Duodenal mucosa (tissue), 2 donors: ENCODE results near the gene LIX1.
"Not testable (repeated sequence)": the region's sequence is repeated elsewhere in the genome, so short reads cannot be mapped to it uniquely, and the experiment has no call there.

Experiments used
- H3K27ac ChIP-seq: one replicate; pipeline ENCODE4 v1.7.0; 2013; ENCODE audit warnings: low read depth, low read length
- H3K27me3 ChIP-seq, 2 donors: one replicate each; pipeline ENCODE4 v1.7.0; 2013; ENCODE audit warnings: low read length in 2 of 2, control low read depth in 1 of 2; ENCODE audit not compliant: insufficient read depth in 2 of 2, control insufficient read depth in 1 of 2
- H3K36me3 ChIP-seq, 2 donors: one replicate each; pipeline ENCODE4 v1.7.0; 2013; ENCODE audit warnings: low read length in 2 of 2, control low read depth in 1 of 2; ENCODE audit not compliant: insufficient read depth in 2 of 2, control insufficient read depth in 1 of 2
- H3K4me1 ChIP-seq, 2 donors: one replicate each; pipeline ENCODE4 v1.7.0; 2013; ENCODE audit warnings: low read length in 2 of 2, control low read depth in 1 of 2; ENCODE audit not compliant: insufficient read depth in 2 of 2, control insufficient read depth in 1 of 2
- H3K4me3 ChIP-seq, 2 donors: one replicate each; pipeline ENCODE4 v1.7.0; 2013; ENCODE audit warnings: low read length in 2 of 2, low read depth in 1 of 2
- H3K9ac ChIP-seq, 2 donors: one replicate each; pipeline ENCODE4 v1.7.0; 2013; ENCODE audit warnings: low read length in 2 of 2, low read depth in 1 of 2
- H3K9me3 ChIP-seq, 2 donors: one replicate each; pipeline ENCODE4 v1.7.0; 2013; ENCODE audit warnings: low read length in 2 of 2, control low read depth in 1 of 2; ENCODE audit not compliant: control insufficient read depth in 1 of 2

The LIX1 gene

DNA sequence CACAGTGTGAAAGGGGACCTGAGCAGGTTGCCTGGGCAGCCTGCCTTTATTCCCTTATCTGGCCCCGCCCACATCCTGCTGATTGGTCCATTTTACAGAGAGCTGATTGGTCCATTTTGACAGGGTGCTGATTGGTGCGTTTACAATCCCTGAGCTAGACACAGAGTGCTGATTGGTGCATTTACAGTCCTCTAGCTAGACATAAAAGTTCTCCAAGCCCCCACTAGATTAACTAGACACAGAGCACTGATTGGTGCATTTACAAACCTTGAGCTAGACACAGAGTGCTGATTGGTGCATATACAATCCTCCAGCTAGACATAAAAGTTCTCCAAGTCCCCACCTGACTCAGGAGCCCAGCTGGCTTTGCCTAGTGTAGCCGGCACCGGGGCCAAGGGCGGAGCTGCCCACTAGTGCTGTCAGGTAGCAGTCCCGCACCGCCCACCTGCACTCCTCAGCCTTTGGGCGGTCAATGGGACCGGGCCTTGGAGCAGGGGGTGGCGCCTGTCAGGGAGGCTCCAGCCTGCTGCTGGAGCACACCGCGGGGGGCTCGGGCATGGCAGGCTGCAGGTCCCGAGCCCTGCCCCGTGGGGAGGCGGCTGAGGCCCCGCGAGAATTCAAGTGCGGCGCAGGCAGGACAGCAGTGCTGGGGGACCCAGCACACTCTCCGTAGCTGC, 57.5 kb downstream of the LIX1 start:
- not testable (repeated sequence) for H3K4me1 ChIP-seq

GRCh38 chr5:97078958-97079743, 63.3 kb downstream of the LIX1 start:
- no peak overlapping the region for H3K27ac ChIP-seq

More for the DNA sequence above, 57.5 kb downstream of the LIX1 start:
- H3K27me3 ChIP-seq, H3K36me3 ChIP-seq, H3K4me3 ChIP-seq, H3K9ac ChIP-seq, H3K9me3 ChIP-seq, H3K27ac ChIP-seq: not testable (repeated sequence)

GRCh38 chr5:97077246-97077645, 65.2 kb downstream of the LIX1 start:
- H3K9ac ChIP-seq, result no peak overlapping the region
- no peaks in the 10 kb centered on the region for H3K36me3 ChIP-seq
- H3K27ac ChIP-seq, result no peak overlapping the region
- no peak overlapping the region for H3K4me3 ChIP-seq
- H3K9me3 ChIP-seq, result no peaks in the 10 kb centered on the region
- H3K4me1 ChIP-seq, result peaks cover 0 to 6% of the 10 kb centered on the region in 2 donors
- H3K27me3 ChIP-seq, result no peaks in the 10 kb centered on the region

More at GRCh38 chr5:97078958-97079743, 63.3 kb downstream of the LIX1 start:
- Histone ChIP-seq H3K9ac (no peak overlapping the region), H3K9me3 (no peaks in the 10 kb centered on the region), H3K27me3 (no peaks in the 10 kb centered on the region), H3K4me1 (peaks cover 0 to 7% of the 10 kb centered on the region in 2 donors), H3K36me3 (no peaks in the 10 kb centered on the region), H3K4me3 (no peak overlapping the region)

GRCh38 chr5:97076098-97076497, 66.3 kb downstream of the LIX1 start:
- H3K36me3 ChIP-seq, result no peaks in the 10 kb centered on the region
- H3K27ac ChIP-seq, result no peak overlapping the region
- no peak overlapping the region for H3K4me3 ChIP-seq
- H3K9ac ChIP-seq, result no peak overlapping the region
- no peaks in the 10 kb centered on the region for H3K27me3 ChIP-seq
- no peaks in the 10 kb centered on the region for H3K4me1 ChIP-seq
- H3K9me3 ChIP-seq, result no peaks in the 10 kb centered on the region

DNA sequence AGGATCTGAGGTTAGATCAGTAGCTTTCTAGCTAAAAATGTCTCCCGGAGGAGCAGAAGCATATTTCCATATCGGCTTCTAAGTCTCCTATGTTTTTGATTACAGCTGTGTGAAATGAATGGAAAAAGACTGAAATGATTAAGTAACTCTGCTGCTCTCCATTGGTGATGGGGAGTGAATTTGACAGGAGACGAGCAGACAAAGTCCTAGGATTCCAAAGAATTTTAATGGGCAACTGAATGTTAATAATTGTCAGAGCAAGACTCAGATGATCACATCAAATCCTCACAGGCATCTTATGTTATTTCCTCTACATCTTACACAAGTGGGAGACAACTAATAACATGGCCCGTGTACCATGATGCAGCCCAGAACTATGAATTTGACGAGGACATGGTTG, 66.8 kb downstream of the LIX1 start:
- Histone ChIP-seq H3K4me1 (no peaks in the 10 kb centered on the region), H3K9ac (no peak overlapping the region), H3K27me3 (no peaks in the 10 kb centered on the region), H3K36me3 (no peaks in the 10 kb centered on the region), H3K9me3 (no peaks in the 10 kb centered on the region), H3K4me3 (no peak overlapping the region), H3K27ac (no peak overlapping the region)

GRCh38 chr5:97074859-97075489, 67.4 kb downstream of the LIX1 start:
- no peak overlapping the region for H3K4me3 ChIP-seq
- H3K9ac ChIP-seq, result no peak overlapping the region
- no peaks in the 10 kb centered on the region for H3K27me3 ChIP-seq
- no peaks in the 10 kb centered on the region for H3K9me3 ChIP-seq
- H3K4me1 ChIP-seq, result no peaks in the 10 kb centered on the region
- no peak overlapping the region for H3K27ac ChIP-seq
- H3K36me3 ChIP-seq, result no peaks in the 10 kb centered on the region

- H3K36me3 ChIP-seq, result no peaks in the 10 kb centered on the region
- H3K4me3 ChIP-seq, result no peak overlapping the region
- H3K27ac ChIP-seq, result no peak overlapping the region
- H3K4me1 ChIP-seq, result no peaks in the 10 kb centered on the region
- H3K27me3 ChIP-seq, result no peaks in the 10 kb centered on the region
- no peak overlapping the region for H3K9ac ChIP-seq
- no peaks in the 10 kb centered on the region for H3K9me3 ChIP-seq
These were observed 69.0 kb downstream of the LIX1 start for GRCh38 chr5:97073420-97073819.

DNA sequence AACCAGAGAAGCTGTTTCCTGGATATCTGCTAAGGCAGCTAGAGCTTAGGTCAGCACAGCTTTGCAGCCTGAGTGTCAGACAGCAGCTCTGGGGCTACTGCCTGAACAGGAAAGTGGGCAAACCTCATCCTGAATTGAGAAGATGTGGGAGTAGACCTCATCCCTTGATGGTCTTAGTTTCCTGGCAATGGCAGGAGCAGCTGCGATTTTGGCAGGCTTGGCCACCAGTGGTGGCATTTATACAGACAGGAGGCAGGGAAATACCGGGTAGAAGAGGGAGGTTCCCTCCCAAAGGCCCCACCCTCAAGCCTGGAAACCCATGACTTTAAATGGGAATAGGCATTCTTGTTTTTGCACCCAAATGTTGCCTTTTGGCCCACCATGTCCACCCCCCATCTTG, 69.7 kb downstream of the LIX1 start:
- Histone ChIP-seq H3K4me1 (no peaks in the 10 kb centered on the region), H3K4me3 (no peak overlapping the region), H3K27me3 (no peaks in the 10 kb centered on the region), H3K9me3 (no peaks in the 10 kb centered on the region), H3K36me3 (no peaks in the 10 kb centered on the region), H3K9ac (no peak overlapping the region), H3K27ac (no peak overlapping the region)

DNA sequence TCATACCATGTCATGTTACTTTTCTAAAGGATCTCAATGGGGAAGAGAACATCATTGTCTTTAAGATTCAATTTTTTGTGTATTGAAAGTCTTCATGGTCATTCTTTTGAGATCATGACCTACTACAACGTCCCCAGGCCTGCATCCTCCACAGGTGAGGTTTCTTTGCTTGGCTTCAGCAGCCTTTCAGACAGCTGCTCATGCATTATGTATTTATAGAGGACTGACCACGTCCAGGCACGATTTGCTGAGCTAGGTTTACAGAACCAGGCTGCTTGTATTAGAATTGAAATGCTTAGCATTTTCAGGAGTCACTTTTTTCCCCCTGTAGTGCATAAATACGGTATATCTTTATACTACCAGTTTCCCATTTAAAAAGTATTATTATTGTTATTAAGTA, 70.4 kb downstream of the LIX1 start:
- no peaks in the 10 kb centered on the region for H3K27me3 ChIP-seq
- H3K9me3 ChIP-seq, result no peaks in the 10 kb centered on the region
- no peak overlapping the region for H3K4me3 ChIP-seq
- H3K36me3 ChIP-seq, result no peaks in the 10 kb centered on the region
- no peaks in the 10 kb centered on the region for H3K4me1 ChIP-seq
- H3K9ac ChIP-seq, result no peak overlapping the region
- no peak overlapping the region for H3K27ac ChIP-seq

DNA sequence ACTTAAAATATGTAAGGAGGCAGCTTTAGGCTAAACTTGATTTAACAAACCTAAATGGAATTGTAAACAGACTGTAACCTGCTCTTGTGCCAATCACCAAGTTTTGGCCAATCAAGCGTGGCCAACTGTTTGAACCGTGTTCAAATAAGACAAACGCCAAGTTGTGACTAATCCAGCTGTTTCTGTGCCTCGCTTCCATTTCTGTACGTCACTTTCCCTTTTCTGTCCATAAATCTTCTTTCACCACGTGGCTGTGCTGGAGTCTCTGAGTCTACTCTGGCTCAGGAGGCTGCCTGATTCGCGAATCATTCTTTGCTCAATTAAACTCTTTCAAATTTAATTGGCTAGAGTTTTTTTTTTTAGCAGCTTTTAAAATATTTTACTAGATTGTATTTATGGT, 71.3 kb downstream of the LIX1 start:
- H3K27ac ChIP-seq, result no peak overlapping the region

More for the DNA sequence above, 71.3 kb downstream of the LIX1 start:
- H3K9me3 ChIP-seq, result no peaks in the 10 kb centered on the region
- no peak overlapping the region for H3K4me3 ChIP-seq
- no peak overlapping the region for H3K9ac ChIP-seq
- H3K36me3 ChIP-seq, result no peaks in the 10 kb centered on the region
- no peaks in the 10 kb centered on the region for H3K4me1 ChIP-seq
- H3K27me3 ChIP-seq, result no peaks in the 10 kb centered on the region
